Liver (tissue), 9 donors: ENCODE data around the gene AP5S1. TPM values are rescaled to one million over a fixed set of nuclear protein-coding genes. Genes with fewer than 3 reads are reported as not detected.

ENCODE experiments used
- DNase-seq: peaks from one replicate; pipeline ENCODE4 v3.0.0-alpha.2; 2017; ENCODE audit warnings: low spot score
- H3K27ac ChIP-seq, 2 donors: one replicate each; pipeline ENCODE4 v1.7.0; 2013; ENCODE audit warnings: inconsistent platforms in 2 of 2, low read length in 2 of 2, control low read depth in 1 of 2, low read depth in 1 of 2, mild to moderate bottlenecking in 1 of 2
- H3K27me3 ChIP-seq, 4 donors: one replicate each; pipeline versions ENCODE4 v1.6.1 to v1.7.0; 2013; ENCODE audit warnings: low read length in 3 of 4, inconsistent platforms in 1 of 4, mild to moderate bottlenecking in 1 of 4, moderate library complexity in 1 of 4; ENCODE audit not compliant: control insufficient read depth in 4 of 4, insufficient read depth in 4 of 4
- H3K36me3 ChIP-seq, 4 donors: one replicate each; pipeline versions ENCODE4 v1.6.1 to v1.7.0; 2013; ENCODE audit warnings: low read length in 3 of 4, mild to moderate bottlenecking in 3 of 4, low read depth in 1 of 4, moderate library complexity in 1 of 4; ENCODE audit not compliant: control insufficient read depth in 4 of 4, insufficient read depth in 3 of 4
- H3K4me1 ChIP-seq, 4 donors: one replicate each; pipeline versions ENCODE4 v1.6.1 to v1.7.0; 2013; ENCODE audit warnings: low read length in 3 of 4, mild to moderate bottlenecking in 3 of 4, moderate library complexity in 1 of 4; ENCODE audit not compliant: control insufficient read depth in 4 of 4, insufficient read depth in 4 of 4
- H3K4me3 ChIP-seq, 3 donors: one replicate each; pipeline versions ENCODE4 v1.6.1 to v1.7.0; 2013; ENCODE audit warnings: low read length in 3 of 3, control low read depth in 1 of 3, low read depth in 1 of 3, mild to moderate bottlenecking in 1 of 3
- H3K9ac ChIP-seq, 2 donors: one replicate each; pipeline ENCODE4 v1.7.0; 2013; ENCODE audit warnings: low read length in 2 of 2, mild to moderate bottlenecking in 2 of 2, moderate library complexity in 2 of 2, control low read depth in 1 of 2, low read depth in 1 of 2
- H3K9me3 ChIP-seq, 4 donors: one replicate each; pipeline versions ENCODE4 v1.6.1 to v1.7.0; 2013; ENCODE audit warnings: low read length in 3 of 4; ENCODE audit not compliant: control insufficient read depth in 4 of 4
- ATF3 ChIP-seq: IDR thresholded peaks from 2 replicates; pipeline ENCODE4 v1.6.1; 2016; ENCODE audit warnings: antibody characterized with exemption
- CTCF ChIP-seq: fragments of 150-350 bp; IDR thresholded peaks from 2 replicates; pipeline ENCODE4 v1.5.1; 2017; ENCODE audit warnings: improper control_type of control experiment, low read depth, low read length; ENCODE audit not compliant: missing input control
- EGR1 ChIP-seq, 2 donors: IDR thresholded peaks; 2 replicates each; pipeline ENCODE4 v1.6.1; 2016 to 2018; ENCODE audit warnings: antibody characterized with exemption in 2 of 2, low read depth in 2 of 2
- GABPA ChIP-seq, 2 donors: IDR thresholded peaks in 1 of 2; conservative IDR thresholded peaks in 1 of 2; 2 replicates each; pipeline ENCODE4 v1.6.1; 2016; ENCODE audit warnings: antibody characterized with exemption in 2 of 2, mild to moderate bottlenecking in 1 of 2, moderate library complexity in 1 of 2
- HNF4A ChIP-seq, 2 donors: conservative IDR thresholded peaks; 2 replicates each; pipeline ENCODE4 v1.6.1; 2016; ENCODE audit warnings: antibody characterized with exemption in 2 of 2, mild to moderate bottlenecking in 2 of 2
- HNF4G ChIP-seq: IDR thresholded peaks from 2 replicates; pipeline ENCODE4 v1.6.1; 2016; ENCODE audit warnings: antibody characterized with exemption
- JUND ChIP-seq, 2 donors: IDR thresholded peaks; 2 replicates each; pipeline ENCODE4 v1.6.1; 2016; ENCODE audit warnings: antibody characterized with exemption in 2 of 2
- MAX ChIP-seq: IDR thresholded peaks from 2 replicates; pipeline ENCODE4 v1.6.1; 2016; ENCODE audit warnings: antibody characterized with exemption
- NR2F2 ChIP-seq: IDR thresholded peaks from 2 replicates; pipeline ENCODE4 v1.6.1; 2016; ENCODE audit warnings: antibody characterized with exemption
- RAD21 ChIP-seq, 2 donors: IDR thresholded peaks; 2 replicates each; pipeline ENCODE4 v1.6.1; 2016; ENCODE audit warnings: antibody characterized with exemption in 2 of 2, mild to moderate bottlenecking in 2 of 2
- REST ChIP-seq: IDR thresholded peaks from 2 replicates; pipeline ENCODE4 v1.6.1; 2016; ENCODE audit warnings: antibody characterized with exemption, mild to moderate bottlenecking
- RXRA ChIP-seq, 2 donors: IDR thresholded peaks; 2 replicates each; pipeline ENCODE4 v1.6.1; 2017 to 2018; ENCODE audit warnings: antibody characterized with exemption in 2 of 2, mild to moderate bottlenecking in 1 of 2
- SP1 ChIP-seq: IDR thresholded peaks from 2 replicates; pipeline ENCODE4 v1.6.1; 2018; ENCODE audit warnings: antibody characterized with exemption, mild to moderate bottlenecking
- TAF1 ChIP-seq: conservative IDR thresholded peaks from 2 replicates; pipeline ENCODE4 v1.6.1; 2016; ENCODE audit warnings: antibody characterized with exemption, mild to moderate bottlenecking
- YY1 ChIP-seq: IDR thresholded peaks from 2 replicates; pipeline ENCODE4 v1.6.1; 2016; ENCODE audit warnings: antibody characterized with exemption, mild to moderate bottlenecking
- ZBTB33 ChIP-seq: IDR thresholded peaks from 2 replicates; pipeline ENCODE4 v1.6.1; 2016; ENCODE audit warnings: antibody characterized with exemption
- WGBS: extraction: QIAGEN DNeasy Blood & Tissue Kit; methylation state at CpG from one replicate; pipeline ENCODE4 v1.1.7; 2013; 5-methylcytosine and 5-hydroxymethylcytosine counted together
- polyA plus RNA-seq, 2 donors: library from polyadenylated mRNA; stranded (reverse) in 1 of 2; unstranded in 1 of 2; fragments of 200-250 nt in 1 of 2; fragments of >200 nt in 1 of 2; fragmentation: Nextera tagmentation in 1 of 2; extraction: Ambion mirVana in 1 of 2; gene quantifications; one replicate each; pipeline versions ENCODE4 v1.2.1 to v1.2.3, GENCODE V29; 2013 to 2015
- total RNA-seq, 2 donors: library from RNA; depleted of rRNA; stranded (reverse); fragments of >200 nt; gene quantifications; one replicate each; pipeline ENCODE4 v1.2.3, GENCODE V29; 2014
- donor health status: healthy.
- donor health status: healthy.
- donor health status: healthy.
- donor health status: healthy.
- donor health status: healthy.

Gene AP5S1
- total and polyA plus RNA-seq, 4 donors = 9.1 to 14.5 (median 11.1) TPM

GRCh38 chr20:3866464-3866863 lies 46.1 kb downstream of the AP5S1 start:
- WGBS = 95% methylated on average over 3 of the region's 3 CpGs
- TF ChIP-seq CTCF (no peak), NR2F2 (no peak), HNF4A (conservative IDR thresholded peaks at IDR 0.05) (no peak), SP1 (no peak), JUND (IDR thresholded peaks at IDR 0.05) (no peak)

GRCh38 chr20:3867802-3868201 lies 47.5 kb downstream of the AP5S1 start:
- Histone ChIP-seq H3K4me1 (no peaks in the 10 kb centered on the region), H3K9me3 (no peaks in the 10 kb centered on the region), H3K4me3 (no peak overlapping the region), H3K9ac (no peak overlapping the region), H3K36me3 (peaks cover 23 to 71% (median 38%) of the 10 kb centered on the region in 4 donors), H3K27me3 (no peaks in the 10 kb centered on the region), H3K27ac (no peak overlapping the region)
- 91% methylated on average over 2 of the region's 2 CpGs for WGBS
- TF ChIP-seq YY1 (no peak), TAF1 (no peak)
- no peak for DNase-seq

More at GRCh38 chr20:3866464-3866863, 46.1 kb downstream of the AP5S1 start:
- no peak overlapping the region for H3K27ac ChIP-seq
- no peak overlapping the region for H3K9ac ChIP-seq
- H3K4me1 ChIP-seq = no peaks in the 10 kb centered on the region
- no peak overlapping the region for H3K4me3 ChIP-seq
- DNase-seq = no peak
- no peaks in the 10 kb centered on the region for H3K9me3 ChIP-seq
- H3K36me3 ChIP-seq = peaks cover 27 to 73% (median 47%) of the 10 kb centered on the region in 4 donors
- H3K27me3 ChIP-seq = no peaks in the 10 kb centered on the region

GRCh38 chr20:3869839-3870634 lies 49.7 kb downstream of the AP5S1 start:
- WGBS = 93% methylated on average over 10 of the region's 10 CpGs
- H3K4me1 ChIP-seq = no peaks in the 10 kb centered on the region
- no peak overlapping the region for H3K4me3 ChIP-seq
- H3K36me3 ChIP-seq = peaks cover 12 to 54% (median 23%) of the 10 kb centered on the region in 4 donors
- no peak for DNase-seq
- no peak overlapping the region for H3K27ac ChIP-seq
- TF ChIP-seq ZBTB33 (no peak), NR2F2 (no peak), EGR1 (IDR thresholded peaks at IDR 0.05; ENCODE audit: low read depth in 2 of 2) (no peak), MAX (no peak), REST (no peak), RAD21 (IDR thresholded peaks at IDR 0.05) (no peak), ATF3 (no peak), RXRA (IDR thresholded peaks at IDR 0.05) (no peak), GABPA (IDR thresholded peaks at IDR 0.05 in 1 of 2, conservative IDR thresholded peaks at IDR 0.05 in 1 of 2) (no peak), SP1 (no peak), YY1 (no peak), TAF1 (no peak), HNF4G (no peak)
- no peaks in the 10 kb centered on the region for H3K27me3 ChIP-seq
- no peak overlapping the region for H3K9ac ChIP-seq
- no peaks in the 10 kb centered on the region for H3K9me3 ChIP-seq
